GM12878 (cell line): Measurements from ENCODE around the gene TFAP2E.

Experiments
- NRF1 ChIP-seq: conservative IDR thresholded peaks from 2 replicates; pipeline ENCODE4 v1.6.1; 2011; ENCODE audit warnings: mild to moderate bottlenecking, low read depth, low read length, improper control_type of control experiment
- STAT3 ChIP-seq: IDR thresholded peaks from 2 replicates; pipeline ENCODE4 v1.6.1; 2011; ENCODE audit warnings: low read depth, low read length, improper control_type of control experiment

DNA sequence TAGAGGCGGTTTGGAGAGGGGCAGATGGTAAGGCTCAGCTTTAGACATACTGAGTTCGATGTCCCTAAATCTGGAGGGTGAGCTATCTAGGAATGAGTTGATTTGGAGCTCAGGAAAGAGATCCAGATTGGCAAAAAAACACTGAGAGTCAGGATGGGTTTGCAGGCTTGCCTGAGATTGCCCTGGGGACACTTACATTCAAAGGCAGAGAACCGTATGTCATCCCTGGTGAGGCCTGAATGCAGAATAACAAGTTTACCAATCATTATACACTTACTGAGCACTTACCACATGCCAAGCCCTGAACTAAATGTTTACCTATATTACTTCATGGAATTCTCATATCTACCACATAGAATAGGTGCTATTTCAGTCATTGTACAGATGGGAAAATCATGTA lies 27.5 kb downstream of the TFAP2E start:
- TF ChIP-seq NRF1, result no peak
- TF ChIP-seq STAT3, result no peak
